HCT116 (cell line): Measurements from ENCODE around the gene DICER1. TPM values are rescaled to one million over a fixed set of nuclear protein-coding genes. Genes with fewer than 3 reads are reported as not detected.

ENCODE experiments used
- ATAC-seq: fragments of 200-7000 bp; cut with Tn5 transposase; 2 replicates; pipeline ENCODE4 v1.9.1; 2020; ENCODE audit warnings: mild to moderate bottlenecking, moderate library complexity
- BruUV-seq: library from RNA; stranded (reverse); fragments of 400-500 nt; replicated peaks from 2 replicates; lab custom pipeline; 2021; lab: Mats Ljungman, UMichigan
- CTCF ChIA-PET: fragments of 300-600 bp; sonication (Branson Sonifier 250); formaldehyde crosslinking; loops from one replicate; lab custom pipeline; 2021; ENCODE audit warnings: antibody characterized with exemption; lab: Charles Lee
- POLR2A ChIA-PET: fragments of 300-600, 350-600 bp; sonication (Branson Sonifier 250); formaldehyde crosslinking; loops from one replicate; lab custom pipeline; 2021; ENCODE audit warnings: antibody characterized with exemption; lab: Charles Lee
- RAD21 ChIA-PET, 2 experiments: fragments of 300-600 bp; sonication (Branson Sonifier 250); formaldehyde crosslinking; loops; one replicate each; lab custom pipeline; 2023; ENCODE audit warnings: low total read pairs in 2 of 2; ENCODE audit not compliant: uncharacterized antibody in 2 of 2, unreplicated experiment in 2 of 2, low non-redundant PET in 1 of 2; lab: Charles Lee
- DNase-seq: peaks from one replicate; pipeline ENCODE4 v3.0.0-alpha.2; 2010; ENCODE audit warnings: low read depth, low spot score
- H2AFZ ChIP-seq: fragments of 200-600 bp; shearing (Covaris generic), sonication (generic); 2 replicates; pipeline ENCODE4 v1.6.1; 2017; ENCODE audit warnings: low read depth, mixed run types, mixed read lengths, antibody characterized with exemption, low read length; ENCODE audit not compliant: poor library complexity, severe bottlenecking
- H3K27ac ChIP-seq: 2 replicates; pipeline ENCODE4 v1.5.1; 2012; ENCODE audit warnings: low read depth, low read length
- H3K27me3 ChIP-seq: fragments of 200-600 bp; sonication (generic); 2 replicates; pipeline ENCODE4 v1.6.1; 2016; ENCODE audit warnings: mixed run types, low read length, mixed read lengths; ENCODE audit not compliant: insufficient read depth
- H3K36me3 ChIP-seq, 2 experiments: fragments of 200-500 bp in 1 of 2; fragments of 200-600 bp in 1 of 2; sonication (Bioruptor generic) in 1 of 2; sonication (generic) in 1 of 2; 2 replicates each; pipeline versions ENCODE4 v1.5.1 to v1.6.1; 2014 to 2016; ENCODE audit warnings: low read length in 2 of 2, inconsistent platforms in 1 of 2, mixed read lengths in 1 of 2, mixed run types in 1 of 2; ENCODE audit not compliant: insufficient read depth in 2 of 2, control insufficient read depth in 1 of 2
- H3K4me1 ChIP-seq, 2 experiments: fragments of 200-600 bp in 1 of 2; sonication (generic) in 1 of 2; 2 replicates each; pipeline versions ENCODE4 v1.5.1 to v1.6.1; 2012 to 2017; ENCODE audit warnings: low read length in 2 of 2, inconsistent platforms in 1 of 2, mild to moderate bottlenecking in 1 of 2, mixed read lengths in 1 of 2, mixed run types in 1 of 2, moderate library complexity in 1 of 2; ENCODE audit not compliant: insufficient read depth in 2 of 2, control insufficient read depth in 1 of 2
- H3K4me2 ChIP-seq: fragments of 200-600 bp; sonication (generic); 2 replicates; pipeline ENCODE4 v1.6.1; 2017; ENCODE audit warnings: mixed run types, low read length, mixed read lengths
- H3K4me3 ChIP-seq, 2 experiments: fragments of 200-600 bp in 1 of 2; sonication (generic) in 1 of 2; replicated peaks in 1 of 2; 2 replicates each; pipeline ENCODE4 v1.5.1; 2011 to 2016; ENCODE audit warnings: low read length in 2 of 2, control low read depth in 1 of 2, low read depth in 1 of 2, mild to moderate bottlenecking in 1 of 2, mixed read lengths in 1 of 2, mixed run types in 1 of 2
- H3K79me2 ChIP-seq: fragments of 200-600 bp; sonication (generic); 2 replicates; pipeline ENCODE4 v1.6.1; 2017; ENCODE audit warnings: mild to moderate bottlenecking, mixed run types, low read length, moderate library complexity, mixed read lengths; ENCODE audit not compliant: insufficient read depth
- H3K9ac ChIP-seq: fragments of 200-600 bp; sonication (generic); 2 replicates; pipeline ENCODE4 v1.6.1; 2016; ENCODE audit warnings: low read length, mixed read lengths
- H3K9me2 ChIP-seq: fragments of 200-600 bp; sonication (generic), shearing (Covaris generic); 2 replicates; pipeline ENCODE4 v1.6.1; 2017; ENCODE audit warnings: mixed run types, mild to moderate bottlenecking, moderate library complexity; ENCODE audit not compliant: insufficient read depth
- H3K9me3 ChIP-seq, 2 experiments: fragments of 200-500 bp in 1 of 2; fragments of 200-600 bp in 1 of 2; sonication (Bioruptor generic) in 1 of 2; sonication (generic) in 1 of 2; 2 replicates each; pipeline ENCODE4 v1.6.1; 2014 to 2017; ENCODE audit warnings: low read length in 2 of 2, mixed read lengths in 2 of 2, inconsistent platforms in 1 of 2, low read depth in 1 of 2, mild to moderate bottlenecking in 1 of 2, mixed run types in 1 of 2, moderate library complexity in 1 of 2; ENCODE audit not compliant: control insufficient read depth in 1 of 2, insufficient read depth in 1 of 2
- H4K20me1 ChIP-seq: fragments of 200-600 bp; sonication (generic), shearing (Covaris generic); 2 replicates; pipeline ENCODE4 v1.6.1; 2017; ENCODE audit warnings: mixed run types, mild to moderate bottlenecking, moderate library complexity; ENCODE audit not compliant: insufficient read depth
- ATF3 ChIP-seq: IDR thresholded peaks from 2 replicates; pipeline ENCODE4 v1.6.1; 2012
- CBX3 ChIP-seq: IDR thresholded peaks from 2 replicates; pipeline ENCODE4 v1.6.1; 2012; ENCODE audit warnings: low read depth
- CEBPB ChIP-seq: IDR thresholded peaks from 2 replicates; pipeline ENCODE4 v1.6.1; 2012; ENCODE audit warnings: low read depth
- EGR1 ChIP-seq: IDR thresholded peaks from 2 replicates; pipeline ENCODE4 v1.6.1; 2012; ENCODE audit warnings: low read depth
- ELF1 ChIP-seq: IDR thresholded peaks from 2 replicates; pipeline ENCODE4 v1.6.1; 2012; ENCODE audit warnings: low read depth, borderline replicate concordance
- EZH2 ChIP-seq: fragments of 200-600 bp; sonication (generic); IDR thresholded peaks from 2 replicates; pipeline ENCODE4 v1.6.1; 2017; ENCODE audit warnings: antibody characterized with exemption, mixed run types
- EZH2phosphoT487 ChIP-seq: fragments of 200-600 bp; IDR thresholded peaks from 2 replicates; pipeline ENCODE4 v1.6.1; 2018; ENCODE audit warnings: antibody characterized with exemption, borderline replicate concordance
- JUND ChIP-seq: IDR thresholded peaks from 2 replicates; pipeline ENCODE4 v1.6.1; 2012
- MAX ChIP-seq: IDR thresholded peaks from 2 replicates; pipeline ENCODE4 v1.6.1; 2012
- POLR2AphosphoS5 ChIP-seq: IDR thresholded peaks from 2 replicates; pipeline ENCODE4 v1.6.1; 2011; ENCODE audit warnings: mild to moderate bottlenecking, low read depth, low read length, moderate library complexity
- RAD21 ChIP-seq: IDR thresholded peaks from 2 replicates; pipeline ENCODE4 v1.6.1; 2012; ENCODE audit warnings: low read depth, mild to moderate bottlenecking
- SIN3A ChIP-seq: IDR thresholded peaks from 2 replicates; pipeline ENCODE4 v1.6.1; 2012; ENCODE audit warnings: low read depth
- SRF ChIP-seq: IDR thresholded peaks from 2 replicates; pipeline ENCODE4 v1.6.1; 2012; ENCODE audit warnings: low read depth
- TCF7L2 ChIP-seq: IDR thresholded peaks from 2 replicates; pipeline ENCODE4 v1.7.0; 2011; ENCODE audit warnings: borderline replicate concordance, inconsistent platforms; ENCODE audit not compliant: insufficient read depth, insufficient read length; ENCODE audit errors: extremely low read depth
- YY1 ChIP-seq: IDR thresholded peaks from 2 replicates; pipeline ENCODE4 v1.6.1; 2011; ENCODE audit warnings: low read length, low read depth, moderate library complexity, mild to moderate bottlenecking; ENCODE audit not compliant: insufficient replicate concordance; ENCODE audit errors: extremely low read depth
- ZFX ChIP-seq: fragments of 450-650 bp; IDR thresholded peaks from 2 replicates; pipeline ENCODE4 v1.6.1; 2017
- ZNF274 ChIP-seq: fragments of 200-500 bp; sonication (Bioruptor generic); IDR thresholded peaks from 2 replicates; pipeline ENCODE4 v1.6.1; 2014; ENCODE audit warnings: mild to moderate bottlenecking, low read depth, low read length, inconsistent platforms
- intact Hi-C: fragments of 100-400 bp; cut with micrococcal nuclease; formaldehyde crosslinking; loops from 2 replicates; pipeline ENCODE4 v1.10.0; 2022
- total RNA-seq: library from RNA; stranded (reverse); gene quantifications from one replicate; pipeline ENCODE4 v1.2.1, GENCODE V29; 2021; ENCODE audit not compliant: unreplicated experiment
- TF ChIP-seq, protein P1 (sequence below), 3 experiments: fragments of 200-600 bp in 1 of 3; sonication (generic) in 1 of 3; IDR thresholded peaks in 2 of 3; conservative IDR thresholded peaks in 1 of 3; 2 replicates each; pipeline ENCODE4 v1.5.1; 2012 to 2017; ENCODE audit warnings: low read depth in 2 of 3, low read length in 2 of 3, antibody characterized with exemption in 1 of 3, borderline replicate concordance in 1 of 3, control low read depth in 1 of 3, mild to moderate bottlenecking in 1 of 3, mixed read lengths in 1 of 3, mixed run types in 1 of 3, moderate library complexity in 1 of 3; ENCODE audit not compliant: insufficient read depth in 1 of 3

The DICER1 gene
- total RNA-seq, 1 experiment from 2014 or later: 38.6 TPM

- Histone ChIP-seq H3K9me2 (no peaks in the 10 kb centered on the region), H3K79me2 (no peaks in the 10 kb centered on the region), H3K36me3 (no peaks in the 10 kb centered on the region), H3K27me3 (no peaks in the 10 kb centered on the region), H3K9me3 (no peaks in the 10 kb centered on the region), H3K4me1 (no peaks in the 10 kb centered on the region)
- no TSS peak for BruUV-seq
- ChIA-PET RAD21 (no interaction called here), POLR2A (no interaction called here)
- intact Hi-C loops: no loop called here
- DNase-seq: no peak
- TF ChIP-seq CBX3 (no peak), ATF3 (no peak), MAX (no peak), CEBPB (no peak), TCF7L2 (no peak), EGR1 (no peak), EZH2 (no peak), SIN3A (no peak), POLR2AphosphoS5 (no peak), ZFX (no peak), YY1 (no peak), SRF (no peak), EZH2phosphoT487 (no peak), RAD21 (no peak), ELF1 (no peak), ZNF274 (no peak), JUND (no peak)
- TF ChIP-seq, protein P1, sequence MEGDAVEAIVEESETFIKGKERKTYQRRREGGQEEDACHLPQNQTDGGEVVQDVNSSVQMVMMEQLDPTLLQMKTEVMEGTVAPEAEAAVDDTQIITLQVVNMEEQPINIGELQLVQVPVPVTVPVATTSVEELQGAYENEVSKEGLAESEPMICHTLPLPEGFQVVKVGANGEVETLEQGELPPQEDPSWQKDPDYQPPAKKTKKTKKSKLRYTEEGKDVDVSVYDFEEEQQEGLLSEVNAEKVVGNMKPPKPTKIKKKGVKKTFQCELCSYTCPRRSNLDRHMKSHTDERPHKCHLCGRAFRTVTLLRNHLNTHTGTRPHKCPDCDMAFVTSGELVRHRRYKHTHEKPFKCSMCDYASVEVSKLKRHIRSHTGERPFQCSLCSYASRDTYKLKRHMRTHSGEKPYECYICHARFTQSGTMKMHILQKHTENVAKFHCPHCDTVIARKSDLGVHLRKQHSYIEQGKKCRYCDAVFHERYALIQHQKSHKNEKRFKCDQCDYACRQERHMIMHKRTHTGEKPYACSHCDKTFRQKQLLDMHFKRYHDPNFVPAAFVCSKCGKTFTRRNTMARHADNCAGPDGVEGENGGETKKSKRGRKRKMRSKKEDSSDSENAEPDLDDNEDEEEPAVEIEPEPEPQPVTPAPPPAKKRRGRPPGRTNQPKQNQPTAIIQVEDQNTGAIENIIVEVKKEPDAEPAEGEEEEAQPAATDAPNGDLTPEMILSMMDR (IDR thresholded peaks at IDR 0.05 in 2 of 3, conservative IDR thresholded peaks at IDR 0.05 in 1 of 3; ENCODE audit: borderline replicate concordance in 1 of 3, insufficient read depth in 1 of 3, low read depth in 2 of 3, low read length in 2 of 3): no peak
- TF ChIP-seq, all 23 proteins: peak for 0
- CTCF ChIA-PET: no interaction called here
- Histone ChIP-seq H2AFZ (no peak overlapping the region), H3K9ac (no peak overlapping the region), H3K4me2 (no peak overlapping the region), H3K4me3 (no peak overlapping the region), H3K27ac (no peak overlapping the region), H4K20me1 (no peaks in the 10 kb centered on the region)
- ATAC-seq: no peak
Measured at GRCh38 chr14:95183532-95184412, 26.4 kb upstream of the DICER1 start.
